Endothelial cell of umbilical vein (primary cell): ENCODE measurements around the gene MYPN. TPM values are rescaled to one million over a fixed set of nuclear protein-coding genes. Genes with fewer than 3 reads are reported as not detected.

Experiments
- BruUV-seq: library from RNA; stranded (reverse); fragments of 400-500 nt; replicated peaks from 2 replicates; lab custom pipeline; 2021; lab: Mats Ljungman, UMichigan
- CTCF ChIA-PET: fragments of 300-600, 350-600 bp; sonication (Branson Sonifier 250); formaldehyde crosslinking; loops from one replicate; lab custom pipeline; 2021; ENCODE audit warnings: antibody characterized with exemption, inconsistent platforms; lab: Charles Lee
- POLR2A ChIA-PET: fragments of 300-600, 350-600 bp; sonication (Branson Sonifier 250); formaldehyde crosslinking; loops from one replicate; lab custom pipeline; 2021; ENCODE audit warnings: antibody characterized with exemption, inconsistent platforms; lab: Charles Lee
- DNase-seq: peaks from one replicate; pipeline ENCODE4 v3.0.0-alpha.2; 2011; ENCODE audit warnings: low read depth, low spot score
- FAIRE-seq: peaks from 2 replicates; lab custom pipeline; 2011; peaks lifted over from hg19 to GRCh38; lab: Jason Lieb, UNC
- H2AFZ ChIP-seq: 2 replicates; pipeline ENCODE4 v1.6.0; 2012; ENCODE audit warnings: low read depth, low read length, control low read depth, inconsistent platforms
- H3K27ac ChIP-seq: 2 replicates; pipeline ENCODE4 v1.5.1; 2011; ENCODE audit warnings: low read depth, mild to moderate bottlenecking, control low read depth, low read length, moderate library complexity; ENCODE audit not compliant: insufficient read depth
- H3K27me3 ChIP-seq, 2 experiments: 2 replicates each; pipeline versions ENCODE4 v1.6.0 to v1.6.1; 2011; ENCODE audit warnings: low read length in 2 of 2, mixed read lengths in 1 of 2; ENCODE audit not compliant: control insufficient read depth in 2 of 2, insufficient read depth in 2 of 2
- H3K36me3 ChIP-seq, 2 experiments: 2 replicates in 1 of 2; 3 replicates in 1 of 2; pipeline ENCODE4 v1.5.1; 2011; ENCODE audit warnings: low read length in 2 of 2, mild to moderate bottlenecking in 1 of 2, moderate library complexity in 1 of 2; ENCODE audit not compliant: control insufficient read depth in 2 of 2, insufficient read depth in 2 of 2; ENCODE audit errors: extremely low read depth in 1 of 2
- H3K4me1 ChIP-seq: 3 replicates; pipeline ENCODE4 v1.5.1; 2011; ENCODE audit warnings: mild to moderate bottlenecking, low read length; ENCODE audit not compliant: control insufficient read depth, insufficient read depth; ENCODE audit errors: extremely low read depth
- H3K4me2 ChIP-seq: 2 replicates; pipeline ENCODE4 v1.6.1; 2011; ENCODE audit warnings: low read length, control low read depth, mixed read lengths; ENCODE audit not compliant: insufficient read depth
- H3K4me3 ChIP-seq, 3 experiments: fragments of 200-600 bp in 1 of 3; sonication (generic), shearing (Covaris generic) in 1 of 3; replicated peaks in 1 of 3; 2 replicates each; pipeline ENCODE4 v1.5.1; 2011 to 2016; ENCODE audit warnings: control low read depth in 3 of 3, low read length in 3 of 3, mild to moderate bottlenecking in 2 of 3, inconsistent platforms in 1 of 3, low read depth in 1 of 3, moderate library complexity in 1 of 3; ENCODE audit not compliant: insufficient read depth in 1 of 3
- H3K79me2 ChIP-seq: 2 replicates; pipeline ENCODE4 v1.6.0; 2012; ENCODE audit warnings: low read length, inconsistent platforms; ENCODE audit not compliant: control insufficient read depth, insufficient read depth
- H3K9ac ChIP-seq: replicated peaks from 2 replicates; pipeline ENCODE3; 2011; ENCODE audit warnings: low read length, control low read depth; ENCODE audit not compliant: insufficient read depth; ENCODE audit errors: extremely low read depth
- H3K9me1 ChIP-seq: replicated peaks from 3 replicates; pipeline ENCODE4 v1.6.0; 2011; ENCODE audit warnings: mild to moderate bottlenecking, low read length; ENCODE audit not compliant: control insufficient read depth, insufficient read depth; ENCODE audit errors: extremely low read depth
- H3K9me3 ChIP-seq: replicated peaks from 2 replicates; pipeline ENCODE4 v1.5.1; 2012; ENCODE audit warnings: low read length, inconsistent platforms; ENCODE audit not compliant: control insufficient read depth, insufficient read depth
- H4K20me1 ChIP-seq: replicated peaks from 2 replicates; pipeline ENCODE3; 2011; ENCODE audit warnings: mild to moderate bottlenecking, low read length; ENCODE audit not compliant: control insufficient read depth, insufficient read depth; ENCODE audit errors: extremely low read depth
- CTCF ChIP-seq, 2 donors: IDR thresholded peaks; 1 replicate in 1 of 2; 2 replicates in 1 of 2; pipeline ENCODE4 v1.5.1; 2011; ENCODE audit warnings: low read length in 2 of 2, mild to moderate bottlenecking in 2 of 2, moderate library complexity in 2 of 2, control low read depth in 1 of 2, inconsistent platforms in 1 of 2, low read depth in 1 of 2; ENCODE audit not compliant: insufficient read depth in 1 of 2; ENCODE audit errors: extremely low read depth in 1 of 2
- FOS ChIP-seq: IDR thresholded peaks from 2 replicates; pipeline ENCODE4 v1.6.1; 2011; ENCODE audit warnings: mild to moderate bottlenecking, low read length, moderate library complexity, borderline replicate concordance; ENCODE audit not compliant: insufficient read depth
- GATA2 ChIP-seq: IDR thresholded peaks from 2 replicates; pipeline ENCODE4 v1.7.0; 2011; ENCODE audit warnings: low read depth, mild to moderate bottlenecking, moderate library complexity, mixed read lengths, low read length; ENCODE audit not compliant: insufficient read length, insufficient read depth
- JUN ChIP-seq: IDR thresholded peaks from 2 replicates; pipeline ENCODE4 v1.6.1; 2011; ENCODE audit warnings: borderline replicate concordance, low read depth; ENCODE audit not compliant: insufficient read length, insufficient read depth
- POLR2A ChIP-seq: IDR thresholded peaks from 2 replicates; pipeline ENCODE4 v1.6.1; 2012; ENCODE audit warnings: low read depth, mild to moderate bottlenecking, control low read depth, low read length
- POLR2AphosphoS5 ChIP-seq: IDR thresholded peaks from 2 replicates; pipeline ENCODE4 v1.6.1; 2012; ENCODE audit warnings: low read depth, mild to moderate bottlenecking, control low read depth, low read length, moderate library complexity; ENCODE audit not compliant: insufficient read depth
- dilution Hi-C: fragments of 300-500 bp; cut with MboI; formaldehyde crosslinking; loops from one replicate; pipeline ENCODE4 v1.15.0; 2019; ENCODE audit warnings: low sequenced_read_pairs; ENCODE audit not compliant: extremely low pct_ligation_motif_present
- intact Hi-C: fragments of 100-400 bp; cut with micrococcal nuclease; formaldehyde crosslinking; loops from one replicate; pipeline ENCODE4 v1.10.0; 2022
- polyA plus RNA-seq, 4 experiments: library from polyadenylated mRNA; depleted of rRNA in 3 of 4; stranded (reverse) in 3 of 4; unstranded in 1 of 4; fragments of >200 nt; gene quantifications; 2 replicates each; pipeline versions ENCODE4 v1.2.1 to v1.2.3, GENCODE V29; 2011 to 2012; ENCODE audit warnings: missing spikeins in 1 of 4
- total RNA-seq: library from RNA; stranded (reverse); gene quantifications from 2 replicates; pipeline ENCODE4 v1.2.3, GENCODE V29; 2021
- TF ChIP-seq, protein P1 (sequence below): IDR thresholded peaks from 2 replicates; pipeline ENCODE4 v1.6.1; 2011; ENCODE audit not compliant: insufficient read depth, insufficient read length

The MYPN gene
- total and polyA plus RNA-seq, 2 donors (not counting 3 experiments of a cell fraction or from before 2014, with no cell fraction given), result 0.01 TPM; not detected in 1

DNA sequence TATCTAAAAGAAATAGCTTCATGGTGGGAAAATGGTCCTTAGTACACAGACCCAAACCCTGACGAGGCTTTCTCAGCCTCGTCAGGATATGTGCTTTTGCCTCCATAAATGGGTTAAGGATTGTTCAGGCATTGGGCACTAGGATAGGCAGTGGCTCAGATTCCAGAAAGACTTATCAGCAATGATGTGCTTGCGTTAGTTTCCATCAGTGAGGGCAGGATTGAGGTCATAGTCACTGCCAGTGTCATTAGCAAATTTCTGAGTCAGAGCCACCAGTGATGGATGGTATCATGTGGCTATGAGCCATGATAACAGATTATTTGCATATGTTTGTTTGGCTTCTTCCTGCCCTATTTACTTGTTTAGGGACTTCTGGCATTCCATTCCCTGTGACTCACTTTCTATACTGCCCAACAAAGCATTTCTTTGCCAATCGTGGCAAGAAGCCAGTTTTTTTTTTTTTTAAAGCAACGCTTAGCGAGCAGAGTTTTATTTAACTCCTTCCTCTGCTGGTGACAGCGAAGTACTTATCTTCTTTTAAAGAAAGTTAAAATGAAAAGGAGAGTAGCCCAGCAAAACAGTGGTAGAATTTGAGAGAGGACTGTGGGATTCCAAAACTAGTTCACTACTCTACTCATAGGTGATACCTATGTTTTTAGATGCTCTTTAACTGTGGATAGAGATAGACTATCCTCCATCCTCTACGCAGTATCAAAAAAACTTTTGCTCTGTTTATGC lies 44.4 kb downstream of the MYPN start:
- Histone ChIP-seq H4K20me1 (no peaks in the 10 kb centered on the region), H3K79me2 (no peaks in the 10 kb centered on the region), H3K4me2 (peak overlapping the region; percentile 19), H3K9me1 (no peaks in the 10 kb centered on the region), H3K4me1 (peaks cover 14% of the 10 kb centered on the region), H2AFZ (no peak overlapping the region), H3K27ac (peak overlapping the region; percentile 79), H3K27me3 (no peaks in the 10 kb centered on the region), H3K36me3 (no peaks in the 10 kb centered on the region), H3K9me3 (no peaks in the 10 kb centered on the region), H3K9ac (peak overlapping the region; percentile 32), H3K4me3 (no peak overlapping the region)
- DNase-seq (peak; percentile 94), FAIRE-seq (peak; percentile 98)
- intact Hi-C loops, result loop anchor here (1.0 to 2.0 kb wide), 5 partner anchors 17 to 269 kb away; partner anchors contain the start of genes HERC4 and SIRT1
- CTCF ChIA-PET, result interaction anchor here (0.7 to 7.3 kb wide), 12 partner anchors 11 to 365 kb away, joined by 3 to 185 read pairs (median 4); no protein-coding TSS in a partner anchor
- POLR2A ChIA-PET, result interaction anchor here (0.6 kb wide), 1 partner anchor 267 kb away, joined by 4 read pairs; no protein-coding TSS in a partner anchor
- TF ChIP-seq GATA2 (peak; percentile 84), POLR2AphosphoS5 (peak; percentile 81), POLR2A (peak; percentile 23), CTCF (IDR thresholded peaks at IDR 0.05; ENCODE audit: extremely low read depth in 1 of 2, insufficient read depth in 1 of 2, low read depth in 1 of 2, low read length in 2 of 2) (no peak), FOS (peak; percentile 97), JUN (peak; percentile 99)
- TF ChIP-seq, protein P1, sequence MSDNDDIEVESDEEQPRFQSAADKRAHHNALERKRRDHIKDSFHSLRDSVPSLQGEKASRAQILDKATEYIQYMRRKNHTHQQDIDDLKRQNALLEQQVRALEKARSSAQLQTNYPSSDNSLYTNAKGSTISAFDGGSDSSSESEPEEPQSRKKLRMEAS, result no peak
- BruUV-seq, result no TSS peak
- dilution Hi-C loops, result no loop called here
